HG03378 (cell line): ENCODE measurements around the gene ILK.
A peak's percentile ranks its signal among the peaks of the same experiment; 100 is the strongest.

Experiments
- ATAC-seq: cut with Tn5 transposase; IDR thresholded peaks from one replicate; pipeline ENCODE4 v1.9.1; 2021; ENCODE audit warnings: mild to moderate bottlenecking, moderate library complexity; ENCODE audit not compliant: unreplicated experiment

The ILK gene

GRCh38 chr11:6619004-6619745 is 15.6 kb downstream of the ILK start, which contains the start of gene TPP1:
Gene TPP1 (minus strand): TSS chr11:6619422. CDS start chr11:6619400, 22 bp downstream.
- peak; percentile 98 for ATAC-seq

DNA sequence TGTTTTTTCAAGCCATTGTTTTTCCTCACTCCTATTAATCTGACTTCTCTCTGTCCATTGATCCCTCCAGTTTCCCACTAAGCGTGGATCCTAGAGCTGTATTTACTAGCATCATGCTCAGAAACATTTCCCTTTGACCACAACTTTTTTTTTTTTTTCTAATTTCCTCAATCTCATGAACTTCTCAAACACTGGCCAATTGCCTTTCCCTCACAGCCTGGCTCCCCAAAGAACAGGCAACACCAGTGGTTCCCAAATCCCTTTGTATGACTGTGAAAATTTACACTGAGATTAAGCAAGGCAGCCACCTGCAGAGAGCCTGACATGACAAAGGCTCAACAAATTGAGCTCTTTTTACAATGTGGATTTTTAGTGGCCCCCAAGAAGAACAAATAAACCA is 17.1 kb downstream of the ILK start:
- no peak for ATAC-seq

DNA sequence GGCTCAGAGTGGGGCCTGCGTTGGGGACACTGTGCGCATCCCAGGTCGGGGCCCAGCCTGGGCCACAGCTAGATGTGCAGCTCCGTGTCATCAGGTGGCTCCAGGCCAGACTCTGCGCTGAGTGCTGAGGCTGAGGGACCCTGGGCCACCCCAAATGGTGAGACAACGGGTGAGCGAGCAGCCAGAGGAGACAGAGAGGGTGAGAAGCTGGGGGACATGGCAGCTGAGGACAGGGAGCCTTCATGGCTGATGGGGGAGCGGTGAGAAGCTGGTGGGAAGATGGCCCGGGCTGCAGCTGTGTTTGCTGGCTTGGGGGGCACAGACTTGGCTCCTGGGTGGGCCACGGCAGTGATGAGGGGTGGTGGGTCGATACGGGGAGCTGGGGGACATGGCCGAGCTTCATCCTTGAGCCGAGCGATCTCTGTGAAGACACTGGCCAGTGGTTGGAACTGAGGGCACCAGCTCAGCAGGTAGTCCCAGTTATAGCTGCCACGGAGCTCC is 18.2 kb downstream of the ILK start:
- ATAC-seq = no peak

DNA sequence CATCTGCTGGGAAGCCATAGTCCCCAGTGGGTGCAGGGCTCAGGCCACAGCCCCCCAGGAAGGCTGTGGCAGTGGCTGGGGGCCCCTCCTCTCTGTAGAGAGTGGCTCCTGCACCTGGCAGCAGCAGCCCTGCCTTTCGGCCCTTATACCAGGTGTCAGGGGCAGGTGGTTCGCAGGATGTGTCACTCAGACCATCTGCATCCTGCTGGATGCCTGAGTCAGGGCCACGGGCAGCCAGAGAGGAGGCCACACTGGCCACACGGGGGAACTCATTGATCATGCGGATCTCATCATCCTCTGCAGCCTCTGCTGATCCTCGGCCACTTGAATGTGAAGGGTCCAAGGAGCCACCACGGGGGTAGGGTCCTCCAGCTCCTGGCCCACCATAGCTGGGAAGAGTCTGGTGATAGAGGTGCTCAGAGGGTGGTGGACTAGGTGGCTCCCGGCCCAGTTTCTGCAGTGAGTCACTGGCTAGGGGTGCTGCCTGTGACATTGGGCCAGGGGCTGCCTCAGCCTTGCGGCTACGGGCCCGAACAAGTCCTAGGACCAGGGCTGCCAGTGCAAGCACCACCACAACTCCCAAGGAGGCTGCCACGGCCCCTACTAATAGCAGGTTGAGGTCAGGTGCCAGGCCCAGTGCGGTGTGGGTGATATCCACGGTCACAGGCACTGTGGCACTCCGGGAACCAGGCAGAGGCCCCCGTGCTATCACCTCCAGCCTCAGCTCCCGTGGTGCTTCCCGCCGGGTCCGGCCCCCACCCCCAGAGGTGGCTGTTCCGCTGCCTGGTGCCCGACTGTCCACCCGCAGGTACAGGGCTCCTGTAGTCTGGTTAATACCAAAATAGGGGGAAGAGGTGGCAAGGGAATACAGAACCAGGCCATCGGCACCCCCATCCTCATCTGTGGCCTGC is 18.9 kb downstream of the ILK start:
- ATAC-seq = no peak

GRCh38 chr11:6623391-6624363 is 20.1 kb downstream of the ILK start:
- no peak for ATAC-seq

DNA sequence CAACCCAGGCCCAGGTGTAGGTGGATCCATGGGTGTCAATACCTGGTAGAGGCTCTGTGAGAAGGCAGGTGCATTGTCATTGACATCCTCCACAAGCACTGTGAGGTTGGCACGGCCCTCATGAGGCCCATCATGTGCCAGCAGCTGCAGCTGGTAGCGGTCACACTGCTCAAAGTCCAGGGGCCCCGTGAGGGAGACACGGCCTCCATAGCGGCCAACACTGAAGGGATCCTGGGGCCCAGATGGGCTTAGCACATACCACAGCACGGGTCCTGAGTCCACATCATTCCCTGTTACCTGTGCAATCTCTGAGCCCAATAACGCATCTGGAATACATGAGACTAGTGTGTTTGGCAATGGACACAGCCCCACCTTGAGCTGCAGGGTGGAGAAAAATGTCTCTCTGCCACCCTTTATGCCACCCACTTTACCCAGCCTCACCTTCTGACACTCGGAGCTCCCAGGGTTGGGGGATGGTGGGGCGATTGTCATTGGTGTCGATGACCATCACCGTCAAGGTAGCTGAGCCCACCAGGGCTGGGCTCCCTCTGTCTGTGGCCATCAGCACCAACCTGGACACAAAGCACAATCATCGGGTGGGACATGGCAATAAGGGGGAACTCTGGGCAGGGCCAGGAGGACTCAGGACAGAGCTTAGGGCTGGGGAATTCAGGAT is 21.7 kb downstream of the ILK start:
- ATAC-seq = no peak

GRCh38 chr11:6625832-6626420 is 22.4 kb downstream of the ILK start:
- ATAC-seq = no peak

- no peak for ATAC-seq
Observed at GRCh38 chr11:6626971-6627761, 23.6 kb downstream of the ILK start.

- ATAC-seq = peak; percentile 77
Observed at GRCh38 chr11:6627762-6628241, 24.2 kb downstream of the ILK start.

- ATAC-seq = no peak
Observed at GRCh38 chr11:6628526-6628925, 25.0 kb downstream of the ILK start.

GRCh38 chr11:6629573-6629891 is 26.0 kb downstream of the ILK start:
- no peak for ATAC-seq

DNA sequence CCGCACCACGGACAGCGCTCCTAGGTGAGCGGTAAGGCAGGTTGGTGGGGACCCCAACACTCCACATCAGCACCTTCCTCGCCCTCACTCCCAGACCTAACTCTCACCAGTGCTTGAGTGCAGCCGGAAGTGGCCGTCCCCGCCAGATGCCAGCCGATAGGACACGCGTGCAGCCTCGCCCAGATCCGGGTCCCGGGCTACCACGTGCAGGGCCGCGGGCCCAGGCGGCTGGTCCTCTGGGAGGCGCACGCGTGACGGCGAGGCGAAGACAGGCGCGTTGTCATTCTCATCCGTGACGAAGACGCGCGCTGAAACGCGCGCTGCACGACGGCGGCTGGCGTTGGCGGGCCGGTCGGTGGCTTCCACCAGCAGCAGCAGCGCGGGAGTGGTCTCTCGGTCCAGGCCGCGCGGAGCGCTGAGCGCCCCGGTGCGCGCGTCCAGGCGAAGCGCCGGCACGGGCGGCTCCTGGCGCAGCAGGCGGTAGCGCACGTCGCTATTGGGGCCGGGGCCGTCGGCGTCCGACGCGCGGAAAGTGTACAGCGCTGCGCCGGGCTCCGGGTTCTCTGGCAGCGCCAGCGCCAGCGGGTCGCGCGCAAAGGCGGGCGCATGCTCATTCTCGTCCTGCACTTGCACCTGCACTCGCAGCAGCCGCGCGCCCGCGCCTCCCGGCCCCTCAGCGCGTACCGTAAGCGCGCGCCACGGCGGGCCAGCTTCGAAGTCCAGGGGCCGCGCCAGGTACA is 26.5 kb downstream of the ILK start:
- no peak for ATAC-seq

DNA sequence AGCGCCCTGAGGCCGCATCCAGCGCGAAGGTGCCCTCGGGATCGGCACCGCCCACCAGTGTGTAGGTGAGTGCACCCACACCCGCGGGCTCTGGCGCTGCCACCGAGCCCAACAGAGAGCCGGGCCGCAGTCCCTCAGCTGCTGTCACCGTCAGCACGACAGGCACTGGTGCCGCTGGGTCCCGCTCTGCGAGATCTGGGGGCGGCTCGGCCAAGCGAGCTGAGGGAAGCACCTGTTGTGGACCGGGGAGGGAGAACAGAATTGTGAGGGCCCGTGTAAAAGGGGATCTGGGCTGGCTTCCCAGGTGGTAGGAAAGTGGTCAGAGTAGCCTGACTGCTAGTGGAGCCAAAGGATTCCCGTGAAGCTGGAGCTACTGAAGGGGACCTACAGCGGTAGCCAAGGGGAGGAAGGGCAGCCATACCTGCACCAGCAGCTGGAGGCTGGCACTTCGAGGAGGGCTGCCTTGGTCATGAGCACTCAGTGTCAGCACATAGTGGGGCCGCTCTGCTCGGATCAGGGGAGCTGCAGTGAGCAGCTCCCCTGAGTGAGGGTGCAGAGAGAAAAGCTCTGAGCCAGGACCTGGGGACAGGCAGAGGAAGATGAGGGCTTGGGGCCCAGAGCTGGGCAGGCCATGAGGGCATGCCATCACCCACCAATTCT is 27.2 kb downstream of the ILK start:
- no peak for ATAC-seq

- ATAC-seq = no peak
Observed at GRCh38 chr11:6631361-6631890, 27.9 kb downstream of the ILK start.

DNA sequence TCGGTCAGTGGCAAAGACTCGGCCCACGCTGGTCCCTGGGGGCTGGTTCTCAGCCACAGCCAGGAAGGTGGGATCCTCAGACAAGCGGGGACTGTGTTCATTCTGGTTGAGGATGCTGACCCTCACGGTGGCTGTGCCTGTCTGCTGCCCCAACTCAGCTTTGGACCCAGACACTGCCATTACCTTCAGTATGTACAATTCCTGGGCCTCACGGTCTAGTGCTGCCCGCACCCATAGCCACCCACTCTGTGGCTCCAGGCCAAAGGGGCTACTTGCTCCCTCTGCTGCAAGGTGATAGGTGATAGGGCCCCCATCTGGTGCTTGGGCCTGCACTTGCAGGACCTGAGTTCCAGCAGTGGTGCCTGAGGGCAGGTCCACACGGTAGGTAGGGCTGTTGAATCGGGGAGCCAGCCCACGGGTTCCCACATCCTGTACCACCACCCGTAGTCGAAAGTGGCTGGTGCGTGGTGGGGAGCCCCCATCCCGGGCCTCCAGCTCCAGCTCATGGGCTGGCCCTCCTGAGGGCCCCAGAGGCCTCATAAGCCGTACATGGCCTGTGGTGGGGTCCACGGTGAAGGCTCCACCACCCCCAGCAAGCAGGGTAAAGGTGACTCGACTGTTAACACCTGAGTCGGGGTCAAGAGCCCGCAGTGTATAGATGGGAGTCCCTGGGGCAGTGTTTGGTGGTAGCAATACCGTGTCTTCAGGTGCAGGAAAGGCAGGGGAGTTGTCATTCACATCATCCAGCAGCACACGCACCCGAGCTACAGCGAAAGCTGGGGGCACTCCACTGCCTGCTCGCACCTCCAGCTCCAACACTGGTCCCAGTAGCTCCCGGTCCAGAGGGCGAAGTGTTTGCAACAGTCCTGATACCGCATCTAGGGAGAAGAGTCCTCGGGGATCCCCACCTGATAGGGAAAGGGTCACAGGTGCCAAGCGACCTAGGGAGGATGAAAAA is 28.8 kb downstream of the ILK start:
- ATAC-seq = no peak
